ENCODE results near the gene DGKD. TPM values are rescaled to one million over a fixed set of nuclear protein-coding genes. Genes with fewer than 3 reads are reported as not detected.
A peak's percentile ranks its signal among the peaks of the same experiment; 100 is the strongest.

DGKD gene
- polyA plus RNA-seq, 3 donors, result 14.5 to 67.5 (median 16.6) TPM

DNA sequence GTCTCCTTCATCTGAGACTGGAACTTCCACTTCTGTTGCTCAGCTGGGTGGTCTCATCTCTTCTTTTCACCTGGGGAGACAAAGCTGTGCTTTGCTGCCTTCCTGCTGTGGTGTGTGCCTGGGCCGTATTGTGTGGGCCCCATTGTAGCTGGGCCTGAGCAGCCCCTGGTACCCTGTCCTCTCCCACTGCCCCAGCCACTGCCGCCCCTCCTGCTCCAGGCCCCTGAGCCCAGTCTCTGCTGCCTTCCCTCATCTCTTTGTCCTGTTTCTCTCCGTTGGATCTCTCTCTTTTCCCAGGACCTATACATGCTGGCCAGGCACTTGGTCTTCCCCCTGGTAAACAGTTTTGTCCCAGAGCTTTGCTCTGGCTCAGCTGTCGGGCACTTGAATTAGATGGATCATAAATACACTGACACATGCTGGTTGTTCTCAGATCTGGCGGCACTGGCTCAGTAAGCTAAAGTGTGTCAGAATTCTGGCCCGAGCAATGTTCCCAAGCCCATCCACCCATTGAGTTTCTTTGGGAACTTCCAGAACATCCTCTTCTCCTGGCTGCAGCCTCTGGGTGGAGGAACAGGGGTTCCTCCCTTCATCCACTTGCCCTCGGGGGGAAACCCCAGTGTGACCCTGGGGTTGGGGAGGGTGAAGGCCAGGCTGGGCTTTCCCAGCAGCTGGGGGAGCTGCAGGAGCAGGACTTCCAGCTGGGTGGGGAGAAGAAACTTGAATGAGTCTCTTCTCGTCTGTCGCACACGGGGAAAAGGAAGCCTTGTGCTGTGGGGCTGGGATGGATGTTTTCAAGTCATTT is 99.0 kb downstream of the DGKD start:
- no peak for TF ChIP-seq CTCF (IDR thresholded peaks at IDR 0.05)
- intact Hi-C loops (cut with micrococcal nuclease), result no loop called here
- Histone ChIP-seq H3K27ac (ENCODE audit: low read depth in 1 of 2, low read length in 2 of 2) (no peak overlapping the region), H3K9ac (ENCODE audit: insufficient read depth, low read length, poor library complexity, severe bottlenecking) (no peak overlapping the region), H3K4me3 (replicated peaks in 1 of 3; ENCODE audit: low read depth in 2 of 3, low read length in 3 of 3) (no peak overlapping the region), H3K36me3 (replicated peaks in 1 of 2; ENCODE audit: control insufficient read depth in 1 of 2, insufficient read depth in 2 of 2, low read length in 2 of 2) (peaks cover 99 to 100% of the 10 kb centered on the region in 2 donors), H4K20me1 (ENCODE audit: insufficient read depth, low read length) (peaks cover 17% of the 10 kb centered on the region), H3K27me3 (ENCODE audit: control insufficient read depth in 2 of 2, insufficient read depth in 2 of 2, low read length in 2 of 2) (no peaks in the 10 kb centered on the region), H3K79me2 (ENCODE audit: insufficient read depth, low read length) (no peaks in the 10 kb centered on the region), H3K4me2 (replicated peaks; ENCODE audit: extremely low read depth, low read length, poor library complexity, severe bottlenecking) (no peak overlapping the region), H3K9me3 (replicated peaks in 1 of 2; ENCODE audit: control insufficient read depth in 1 of 2, insufficient read depth in 1 of 2, low read length in 2 of 2) (no peaks in the 10 kb centered on the region), H3K4me1 (ENCODE audit: control insufficient read depth in 1 of 2, insufficient read depth in 2 of 2, low read length in 2 of 2) (no peaks in the 10 kb centered on the region), H2AFZ (ENCODE audit: insufficient read depth, low read depth, low read length, poor library complexity, severe bottlenecking) (no peak overlapping the region)
- Mint-ChIP-seq H3K36me3 (peaks cover 96 to 100% of the 10 kb centered on the region in 2 donors), H3K4me1 (no peaks in the 10 kb centered on the region), H3K4me3 (no peak overlapping the region), H3K27ac (peak overlapping the region in 2 of 7 donors; percentile 15 to 56), H3K27me3 (ENCODE audit: low read depth in 3 of 3) (peaks cover 0 to 2% (median 0%) of the 10 kb centered on the region in 3 donors), H3K9me3 (peaks cover 0 to 1% (median 0%) of the 10 kb centered on the region in 7 donors)
- over 99% methylated on average over 7 of the region's 10 CpGs for WGBS (ENCODE audit: insufficient coverage)
- DNase-seq, result no peak

- peak overlapping the region in 1 of 7 donors; percentile 15 for H3K27ac Mint-ChIP-seq
- H3K36me3 Mint-ChIP-seq, result peaks cover 95 to 100% of the 10 kb centered on the region in 2 donors
Measured at GRCh38 chr2:233453916-233454315, 99.6 kb downstream of the DGKD start.

More at GRCh38 chr2:233453916-233454315, 99.6 kb downstream of the DGKD start:
- H3K36me3 ChIP-seq (replicated peaks in 1 of 2; ENCODE audit: control insufficient read depth in 1 of 2, insufficient read depth in 2 of 2, low read length in 2 of 2), result peaks cover 99 to 100% of the 10 kb centered on the region in 2 donors
- Mint-ChIP-seq H3K9me3 (peaks cover 0 to 1% (median 0%) of the 10 kb centered on the region in 7 donors), H3K4me3 (no peak overlapping the region), H3K4me1 (no peaks in the 10 kb centered on the region), H3K27me3 (ENCODE audit: low read depth in 3 of 3) (peaks cover 0 to 2% (median 0%) of the 10 kb centered on the region in 3 donors)
- 97% methylated on average over 8 of the region's 8 CpGs for WGBS (ENCODE audit: insufficient coverage)
- H2AFZ ChIP-seq (ENCODE audit: insufficient read depth, low read depth, low read length, poor library complexity, severe bottlenecking), result no peak overlapping the region
- H3K4me1 ChIP-seq (ENCODE audit: control insufficient read depth in 1 of 2, insufficient read depth in 2 of 2, low read length in 2 of 2), result no peaks in the 10 kb centered on the region
- H3K27me3 ChIP-seq (ENCODE audit: control insufficient read depth in 2 of 2, insufficient read depth in 2 of 2, low read length in 2 of 2), result no peaks in the 10 kb centered on the region
- H3K9me3 ChIP-seq (replicated peaks in 1 of 2; ENCODE audit: control insufficient read depth in 1 of 2, insufficient read depth in 1 of 2, low read length in 2 of 2), result no peaks in the 10 kb centered on the region
- H3K79me2 ChIP-seq (ENCODE audit: insufficient read depth, low read length), result no peaks in the 10 kb centered on the region
- no peak overlapping the region for H3K4me3 ChIP-seq (replicated peaks in 1 of 3; ENCODE audit: low read depth in 2 of 3, low read length in 3 of 3)
- intact Hi-C loops (cut with micrococcal nuclease), result no loop called here
- DNase-seq, result no peak
- H3K4me2 ChIP-seq (replicated peaks; ENCODE audit: extremely low read depth, low read length, poor library complexity, severe bottlenecking), result no peak overlapping the region
- H4K20me1 ChIP-seq (ENCODE audit: insufficient read depth, low read length), result peaks cover 17% of the 10 kb centered on the region
- H3K27ac ChIP-seq (ENCODE audit: low read depth in 1 of 2, low read length in 2 of 2), result no peak overlapping the region
- TF ChIP-seq CTCF (IDR thresholded peaks at IDR 0.05), result no peak
- H3K9ac ChIP-seq (ENCODE audit: insufficient read depth, low read length, poor library complexity, severe bottlenecking), result no peak overlapping the region
